Ramos (cell line): ENCODE results near the gene TNK1.

Source experiments
- in situ Hi-C: fragments of 300-500 bp; cut with MboI; formaldehyde crosslinking; loops from one replicate; pipeline ENCODE4 v1.14.3; 2022; ENCODE audit warnings: low sequenced_read_pairs; ENCODE audit not compliant: unreplicated experiment

TNK1 gene

GRCh38 chr17:7388856-7389255 is 8.0 kb downstream of the TNK1 start:
- in situ Hi-C loops: no loop called here

GRCh38 chr17:7389924-7390910 is 9.3 kb downstream of the TNK1 start:
- in situ Hi-C loops: no loop called here

- in situ Hi-C loops: no loop called here
Observed at GRCh38 chr17:7391307-7391706, 10.4 kb downstream of the TNK1 start.

- in situ Hi-C loops: no loop called here
Observed at GRCh38 chr17:7392696-7393612, 12.1 kb downstream of the TNK1 start.

- in situ Hi-C loops: no loop called here
Observed at GRCh38 chr17:7393613-7394451, 12.9 kb downstream of the TNK1 start.

GRCh38 chr17:7394452-7395191 is 13.7 kb downstream of the TNK1 start, which contains the start of gene PLSCR3:
TSS of gene PLSCR3 (minus strand) at chr17:7394525. CDS start at chr17:7394110, 415 bp downstream.
- in situ Hi-C loops: no loop called here

- in situ Hi-C loops: no loop called here
Observed at GRCh38 chr17:7396147-7396546, 15.3 kb downstream of the TNK1 start.

GRCh38 chr17:7398612-7399011 is 17.7 kb downstream of the TNK1 start:
- in situ Hi-C loops: no loop called here

GRCh38 chr17:7403043-7403726 is 22.3 kb downstream of the TNK1 start:
- in situ Hi-C loops: no loop called here

- in situ Hi-C loops: no loop called here
Observed at GRCh38 chr17:7403727-7403976, 22.8 kb downstream of the TNK1 start.

- in situ Hi-C loops: no loop called here
Observed at GRCh38 chr17:7403977-7404736, 23.3 kb downstream of the TNK1 start, which contains the start of gene TMEM256. TSS of gene TMEM256 (minus strand) at chr17:7404097. CDS start at chr17:7404084, 13 bp downstream.

- in situ Hi-C loops: no loop called here
Observed at GRCh38 chr17:7404737-7405349, 24.0 kb downstream of the TNK1 start.

- in situ Hi-C loops: no loop called here
Observed at GRCh38 chr17:7405350-7406234, 24.7 kb downstream of the TNK1 start.

- in situ Hi-C loops: no loop called here
Observed at GRCh38 chr17:7406235-7406825, 25.4 kb downstream of the TNK1 start.

- in situ Hi-C loops: no loop called here
Observed at GRCh38 chr17:7407082-7407481, 26.2 kb downstream of the TNK1 start.

GRCh38 chr17:7407485-7408251 is 26.8 kb downstream of the TNK1 start, which contains the start of gene NLGN2:
TSS of gene NLGN2 (plus strand) at chr17:7407845. CDS start at chr17:7408256, 411 bp downstream.
- in situ Hi-C loops: no loop called here
